HEK293 (cell line): ENCODE measurements around the gene HLA-DQA1.

Source experiments
- CTCF ChIA-PET: fragments of 350-600 bp; formaldehyde crosslinking; extraction: SDS; loops from one replicate; lab custom pipeline; 2021; ENCODE audit warnings: antibody characterized with exemption; lab: Yijun Ruan, JAX
- POLR2A ChIA-PET: fragments of 300-600 bp; formaldehyde crosslinking; extraction: SDS; loops from one replicate; lab custom pipeline; 2020; ENCODE audit warnings: antibody characterized with exemption, inconsistent platforms; lab: Yijun Ruan, JAX
- H3K27ac ChIP-seq: fragments of 200-500 bp; sonication (Bioruptor generic); 2 replicates; pipeline ENCODE4 v1.5.1; 2014; ENCODE audit warnings: low read depth, low read length, control low read depth, inconsistent platforms; ENCODE audit errors: extremely low read depth
- H3K36me3 ChIP-seq, 2 experiments: fragments of 200-500 bp in 1 of 2; sonication (Bioruptor generic) in 1 of 2; 1 replicate in 1 of 2; 2 replicates in 1 of 2; pipeline ENCODE4 v1.5.1; 2014 to 2017; ENCODE audit warnings: inconsistent platforms in 2 of 2, low read length in 2 of 2; ENCODE audit not compliant: control insufficient read depth in 2 of 2, insufficient read depth in 1 of 2
- H3K4me1 ChIP-seq: fragments of 200-500 bp; sonication (Bioruptor generic); 2 replicates; pipeline ENCODE4 v1.5.1; 2014; ENCODE audit warnings: mild to moderate bottlenecking, low read length, inconsistent platforms; ENCODE audit not compliant: control insufficient read depth, insufficient read depth
- H3K4me3 ChIP-seq: 2 replicates; pipeline ENCODE4 v1.5.1; 2011; ENCODE audit warnings: low read depth, mild to moderate bottlenecking, control low read depth, low read length, moderate library complexity
- H3K9me3 ChIP-seq: fragments of 200-500 bp; sonication (Bioruptor generic); 2 replicates; pipeline ENCODE4 v1.5.1; 2014; ENCODE audit warnings: low read depth, low read length, inconsistent platforms; ENCODE audit not compliant: control insufficient read depth, insufficient read depth
- GFI1B ChIP-seq: fragments of 450-650 bp; formaldehyde crosslinking; IDR thresholded peaks from 2 replicates; pipeline ENCODE4 v1.5.1; 2016; ENCODE audit warnings: missing biosample characterization, missing genetic modification characterization
- HOXA7 ChIP-seq: sonication (generic); formaldehyde crosslinking; IDR thresholded peaks from 2 replicates; pipeline ENCODE4 v1.8.1; 2022; ENCODE audit warnings: missing genetic modification reagents, borderline replicate concordance
- KLF9 ChIP-seq: fragments of 450-650 bp; formaldehyde crosslinking; IDR thresholded peaks from 2 replicates; pipeline ENCODE4 v1.5.1; 2016; ENCODE audit warnings: missing biosample characterization, missing genetic modification characterization, low read depth
- OSR2 ChIP-seq: fragments of 450-650 bp; formaldehyde crosslinking; IDR thresholded peaks from 2 replicates; pipeline ENCODE4 v1.5.1; 2016; ENCODE audit warnings: missing biosample characterization, missing genetic modification characterization
- OVOL3 ChIP-seq: fragments of 450-650 bp; formaldehyde crosslinking; IDR thresholded peaks from 2 replicates; pipeline ENCODE4 v1.5.1; 2016; ENCODE audit warnings: missing biosample characterization, missing genetic modification characterization
- TRIM28 ChIP-seq: IDR thresholded peaks from 2 replicates; pipeline ENCODE4 v1.6.1; 2011; ENCODE audit warnings: low read length, control low read depth, borderline replicate concordance
- ZBTB1 ChIP-seq: fragments of 450-650 bp; formaldehyde crosslinking; IDR thresholded peaks from 2 replicates; pipeline ENCODE4 v1.5.1; 2016; ENCODE audit warnings: missing biosample characterization, missing genetic modification characterization
- ZBTB17 ChIP-seq: fragments of 450-650 bp; formaldehyde crosslinking; IDR thresholded peaks from 2 replicates; pipeline ENCODE4 v1.5.1; 2016; ENCODE audit warnings: missing biosample characterization, missing genetic modification characterization
- ZNF112 ChIP-seq: fragments of 450-650 bp; formaldehyde crosslinking; IDR thresholded peaks from 2 replicates; pipeline ENCODE4 v1.5.0; 2017; ENCODE audit warnings: missing biosample characterization, missing genetic modification characterization
- ZNF18 ChIP-seq: fragments of 450-650 bp; formaldehyde crosslinking; IDR thresholded peaks from 2 replicates; pipeline ENCODE4 v1.5.1; 2016; ENCODE audit warnings: missing biosample characterization, missing genetic modification characterization
- ZNF211 ChIP-seq: fragments of 450-650 bp; formaldehyde crosslinking; IDR thresholded peaks from 2 replicates; pipeline ENCODE4 v1.5.1; 2016; ENCODE audit warnings: low read depth, missing biosample characterization, missing genetic modification characterization
- ZNF248 ChIP-seq: fragments of 450-650 bp; formaldehyde crosslinking; IDR thresholded peaks from 2 replicates; pipeline ENCODE4 v1.5.1; 2017; ENCODE audit warnings: missing biosample characterization, missing genetic modification characterization
- ZNF311 ChIP-seq: fragments of 450-650 bp; formaldehyde crosslinking; IDR thresholded peaks from 2 replicates; pipeline ENCODE4 v1.5.1; 2017; ENCODE audit warnings: missing biosample characterization, missing genetic modification characterization, borderline replicate concordance
- ZNF362 ChIP-seq: fragments of 450-650 bp; formaldehyde crosslinking; IDR thresholded peaks from 2 replicates; pipeline ENCODE4 v1.5.1; 2016; ENCODE audit warnings: missing biosample characterization, missing genetic modification characterization
- ZNF391 ChIP-seq: fragments of 450-650 bp; formaldehyde crosslinking; IDR thresholded peaks from 2 replicates; pipeline ENCODE4 v1.5.1; 2016; ENCODE audit warnings: low read depth, missing biosample characterization, missing genetic modification characterization, borderline replicate concordance
- ZNF426 ChIP-seq: fragments of 450-650 bp; formaldehyde crosslinking; IDR thresholded peaks from 2 replicates; pipeline ENCODE4 v1.5.1; 2017; ENCODE audit warnings: missing biosample characterization, missing genetic modification characterization, mild to moderate bottlenecking, inconsistent platforms, moderate library complexity
- ZNF596 ChIP-seq: fragments of 450-650 bp; IDR thresholded peaks from 2 replicates; pipeline ENCODE4 v1.5.0; 2018; ENCODE audit warnings: missing biosample characterization, mild to moderate bottlenecking, missing genetic modification characterization, moderate library complexity
- ZNF621 ChIP-seq: fragments of 450-650 bp; formaldehyde crosslinking; IDR thresholded peaks from 2 replicates; pipeline ENCODE4 v1.5.1; 2017; ENCODE audit warnings: missing biosample characterization, missing genetic modification characterization
- ZNF624 ChIP-seq: fragments of 450-650 bp; formaldehyde crosslinking; IDR thresholded peaks from 2 replicates; pipeline ENCODE4 v1.5.1; 2017; ENCODE audit warnings: missing biosample characterization, missing genetic modification characterization
- ZNF654 ChIP-seq: fragments of 450-650 bp; formaldehyde crosslinking; IDR thresholded peaks from 2 replicates; pipeline ENCODE4 v1.5.1; 2016; ENCODE audit warnings: low read depth, missing biosample characterization, missing genetic modification characterization
- ZNF664 ChIP-seq: fragments of 450-650 bp; formaldehyde crosslinking; IDR thresholded peaks from 2 replicates; pipeline ENCODE4 v1.5.1; 2016; ENCODE audit warnings: missing biosample characterization, missing genetic modification characterization
- ZNF670 ChIP-seq: fragments of 450-650 bp; formaldehyde crosslinking; IDR thresholded peaks from 2 replicates; pipeline ENCODE4 v1.5.1; 2016; ENCODE audit warnings: missing biosample characterization, missing genetic modification characterization, low read depth
- ZXDB ChIP-seq: fragments of 450-650 bp; formaldehyde crosslinking; IDR thresholded peaks from 2 replicates; pipeline ENCODE4 v1.5.1; 2016; ENCODE audit warnings: missing biosample characterization, missing genetic modification characterization
- TF ChIP-seq, protein P1 (sequence below): fragments of 450-650 bp; formaldehyde crosslinking; IDR thresholded peaks from 2 replicates; pipeline ENCODE4 v1.5.1; 2016; ENCODE audit warnings: missing biosample characterization, missing genetic modification characterization
- TF ChIP-seq, protein P2 (sequence below): fragments of 450-650 bp; formaldehyde crosslinking; IDR thresholded peaks from 2 replicates; pipeline ENCODE4 v1.5.1; 2016; ENCODE audit warnings: missing biosample characterization, missing genetic modification characterization

The HLA-DQA1 gene

DNA sequence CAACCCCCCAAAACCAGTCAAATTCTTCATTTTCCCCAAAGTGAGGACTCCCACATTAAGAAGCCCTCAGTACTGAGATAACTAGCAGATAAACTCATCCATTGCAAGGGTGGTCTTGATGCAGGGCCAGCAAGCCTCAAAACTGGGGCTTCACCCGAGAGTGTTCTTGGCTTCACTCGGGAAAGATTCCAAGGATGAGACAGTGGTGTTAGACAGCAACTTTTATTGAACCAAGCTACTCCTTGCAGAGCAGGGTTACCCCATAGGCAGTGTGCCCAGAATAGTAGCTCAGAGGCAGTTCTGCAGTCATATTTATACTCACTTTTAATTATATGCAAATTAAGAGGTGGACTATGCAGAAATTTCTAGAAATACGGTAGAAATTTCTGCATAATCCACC lies 15.8 kb upstream of the HLA-DQA1 start:
- H3K9me3 ChIP-seq: no peaks in the 10 kb centered on the region
- H3K4me3 ChIP-seq: no peak overlapping the region
- H3K4me1 ChIP-seq: peaks cover 18% of the 10 kb centered on the region
- ChIA-PET CTCF (interaction anchor here (0.9 to 4.5 kb wide), 18 partner anchors 8 to 215 kb away, joined by 3 to 101 read pairs (median 8); partner anchors contain the start of genes HLA-DQA1 and HLA-DQB1), POLR2A (interaction anchor here (1.5 kb wide), 1 partner anchor 70 kb away, joined by 5 read pairs; no protein-coding TSS in a partner anchor)
- H3K27ac ChIP-seq: no peak overlapping the region
- H3K36me3 ChIP-seq: no peaks in the 10 kb centered on the region
- TF ChIP-seq ZNF670 (tag by site-specific recombination) (no peak), ZNF248 (tag by site-specific recombination) (no peak), ZNF311 (tag by site-specific recombination) (no peak), ZNF112 (no peak), KLF9 (tag by site-specific recombination) (no peak), ZBTB1 (no peak), ZNF621 (tag by site-specific recombination) (no peak), OVOL3 (tag by site-specific recombination) (no peak), ZXDB (tag by site-specific recombination) (no peak), ZNF18 (tag by site-specific recombination) (no peak), ZNF596 (no peak)
- TF ChIP-seq, protein P1, sequence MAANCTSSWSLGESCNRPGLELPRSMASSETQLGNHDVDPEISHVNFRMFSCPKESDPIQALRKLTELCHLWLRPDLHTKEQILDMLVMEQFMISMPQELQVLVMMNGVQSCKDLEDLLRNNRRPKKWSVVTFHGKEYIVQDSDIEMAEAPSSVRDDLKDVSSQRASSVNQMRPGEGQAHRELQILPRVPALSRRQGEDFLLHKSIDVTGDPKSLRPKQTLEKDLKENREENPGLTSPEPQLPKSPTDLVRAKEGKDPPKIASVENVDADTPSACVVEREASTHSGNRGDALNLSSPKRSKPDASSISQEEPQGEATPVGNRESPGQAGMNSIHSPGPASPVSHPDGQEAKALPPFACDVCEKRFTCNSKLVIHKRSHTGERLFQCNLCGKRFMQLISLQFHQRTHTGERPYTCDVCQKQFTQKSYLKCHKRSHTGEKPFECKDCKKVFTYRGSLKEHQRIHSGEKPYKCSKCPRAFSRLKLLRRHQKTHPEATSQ (tag by site-specific recombination): no peak
- TF ChIP-seq, protein P2, sequence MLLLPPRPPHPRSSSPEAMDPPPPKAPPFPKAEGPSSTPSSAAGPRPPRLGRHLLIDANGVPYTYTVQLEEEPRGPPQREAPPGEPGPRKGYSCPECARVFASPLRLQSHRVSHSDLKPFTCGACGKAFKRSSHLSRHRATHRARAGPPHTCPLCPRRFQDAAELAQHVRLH (tag by site-specific recombination): no peak

DNA sequence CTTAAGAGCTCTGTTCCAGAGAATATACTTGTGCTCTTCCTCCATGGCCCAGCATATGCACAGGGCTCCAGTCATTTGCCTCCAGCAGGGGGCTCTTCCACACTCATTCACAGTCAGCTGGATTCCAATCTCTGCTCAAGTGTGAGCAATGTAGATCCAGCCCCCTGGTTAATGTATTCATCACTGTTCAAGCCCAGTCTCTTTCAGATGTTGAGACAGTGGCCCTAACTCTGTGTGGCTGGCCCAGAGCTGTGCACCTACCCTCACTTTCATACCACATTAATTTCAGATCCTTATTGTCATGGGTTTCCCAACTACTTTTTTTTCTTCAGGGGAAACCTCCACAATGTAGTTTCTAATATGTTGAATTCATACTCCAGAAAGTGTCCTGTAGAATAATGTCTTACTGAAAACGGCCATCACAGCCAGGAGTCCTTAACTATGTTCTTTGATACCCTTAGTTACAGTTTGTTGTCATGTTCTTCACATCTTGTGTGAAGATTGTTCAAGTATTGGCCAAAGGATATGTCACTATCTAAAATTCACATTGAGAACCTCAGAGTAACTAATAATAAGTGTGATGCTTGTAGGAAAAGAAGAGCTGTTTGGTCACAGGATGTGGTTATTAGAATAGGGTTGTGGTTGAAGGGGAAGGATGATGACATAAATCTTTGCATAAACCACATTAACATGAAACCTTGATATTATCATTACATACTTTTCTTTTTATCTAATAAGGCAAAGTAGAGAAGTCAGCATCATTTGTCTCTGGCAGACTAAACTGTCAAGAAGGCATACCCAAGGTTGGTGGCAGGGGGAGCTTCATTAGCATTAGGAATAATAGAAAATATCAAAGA lies 14.4 kb upstream of the HLA-DQA1 start:
- ChIA-PET CTCF (interaction anchor here (0.5 to 4.5 kb wide), 52 partner anchors 9 to 1016 kb away, joined by 3 to 101 read pairs (median 4); partner anchors contain the start of genes HLA-DQA1 and HLA-DQB1), POLR2A (interaction anchor here (1.3 to 1.5 kb wide), 2 partner anchors 44 to 69 kb away, joined by 3 to 5 read pairs; partner anchors contain the start of gene HLA-DQB1)
- H3K4me1 ChIP-seq: peaks cover 18% of the 10 kb centered on the region
- no peaks in the 10 kb centered on the region for H3K9me3 ChIP-seq
- H3K4me3 ChIP-seq: no peak overlapping the region
- H3K27ac ChIP-seq: no peak overlapping the region
- H3K36me3 ChIP-seq: no peaks in the 10 kb centered on the region
- TF ChIP-seq ZNF391 (no peak), OSR2 (no peak), ZNF362 (tag by site-specific recombination) (no peak), ZNF211 (tag by site-specific recombination) (no peak), OVOL3 (tag by site-specific recombination) (no peak), ZNF624 (tag by site-specific recombination) (no peak), ZNF426 (no peak), TRIM28 (no peak), GFI1B (tag by site-specific recombination) (peak; percentile 72; the same call in 1 of the 2 replicates), ZNF664 (tag by site-specific recombination) (no peak), ZBTB17 (tag by site-specific recombination) (peak; percentile 17; the same call in 1 of the 2 replicates), ZNF654 (tag by site-specific recombination) (peak; percentile 53), HOXA7 (CRISPR knock-in tag) (no peak)
- TF ChIP-seq, protein P1 (tag by site-specific recombination): no peak
